Body of pancreas (tissue), 4 donors: Measurements from ENCODE around the gene B4GALNT3.
A peak's percentile ranks its signal among the peaks of the same experiment; 100 is the strongest.

Experiments used
- CTCF ChIP-seq, 7 experiments: fragments of 450-650 bp in 4 of 7; fragments of 200-600 bp in 3 of 7; sonication (generic) in 3 of 7; IDR thresholded peaks; one replicate each; pipeline ENCODE4 v1.5.1; 2016 to 2019; ENCODE audit warnings: antibody characterized with exemption in 7 of 7
- POLR2A ChIP-seq, 3 donors: fragments of 450-650 bp; IDR thresholded peaks; one replicate each; pipeline ENCODE4 v1.6.1; 2016; ENCODE audit warnings: antibody characterized with exemption in 3 of 3, mild to moderate bottlenecking in 2 of 3

GRCh38 chr12:561908-562593 lies 102.3 kb downstream of the B4GALNT3 start:
- TF ChIP-seq CTCF (IDR thresholded peaks at IDR 0.05) (no peak), POLR2A (IDR thresholded peaks at IDR 0.05) (peak in 1 of 3 donors; percentile 43)
